ENCODE results near the gene TLE4.

GRCh38 chr9:79684059-79684458, 112.3 kb downstream of the TLE4 start:
- TF ChIP-seq CTCF (conservative IDR thresholded peaks at IDR 0.05; ENCODE audit: low read depth, low read length) (no peak), EZH2 (IDR thresholded peaks at IDR 0.05; ENCODE audit: low read length, unreplicated experiment) (no peak)

Data from PC-3 (cell line).